Measurements from ENCODE around the gene KSR1.
"Not testable (repeated sequence)": the region's sequence is repeated elsewhere in the genome, so short reads cannot be mapped to it uniquely, and the experiment has no call there.

Gene KSR1

GRCh38 chr17:27494192-27495091 is 38.2 kb downstream of the KSR1 start:
- peak; percentile 62 for DNase-seq (ENCODE audit: low read depth, low spot score)

DNA sequence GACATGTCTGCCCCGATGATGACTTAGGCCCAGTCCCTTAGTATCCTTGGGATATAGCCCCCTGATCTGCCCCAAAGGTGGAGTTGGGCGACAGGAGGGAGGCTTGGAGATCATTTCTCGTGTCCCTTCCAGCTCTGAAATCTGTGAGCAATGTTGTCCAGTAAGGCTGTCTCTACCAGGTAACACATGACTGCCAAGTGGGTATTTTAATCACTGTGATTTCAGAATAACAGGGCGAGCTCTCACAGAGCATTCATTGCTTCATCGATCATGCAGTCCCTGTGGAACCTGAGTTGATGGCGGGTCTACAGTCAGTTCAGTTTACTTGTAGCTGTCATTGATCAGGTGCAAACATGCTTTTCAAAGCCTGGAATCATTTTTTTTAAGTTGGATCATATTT is 39.2 kb downstream of the KSR1 start:
- no peak for DNase-seq (ENCODE audit: low read depth, low spot score)

- no peak for DNase-seq (ENCODE audit: low read depth, low spot score)
These were observed 39.8 kb downstream of the KSR1 start for GRCh38 chr17:27496005-27496404.

DNA sequence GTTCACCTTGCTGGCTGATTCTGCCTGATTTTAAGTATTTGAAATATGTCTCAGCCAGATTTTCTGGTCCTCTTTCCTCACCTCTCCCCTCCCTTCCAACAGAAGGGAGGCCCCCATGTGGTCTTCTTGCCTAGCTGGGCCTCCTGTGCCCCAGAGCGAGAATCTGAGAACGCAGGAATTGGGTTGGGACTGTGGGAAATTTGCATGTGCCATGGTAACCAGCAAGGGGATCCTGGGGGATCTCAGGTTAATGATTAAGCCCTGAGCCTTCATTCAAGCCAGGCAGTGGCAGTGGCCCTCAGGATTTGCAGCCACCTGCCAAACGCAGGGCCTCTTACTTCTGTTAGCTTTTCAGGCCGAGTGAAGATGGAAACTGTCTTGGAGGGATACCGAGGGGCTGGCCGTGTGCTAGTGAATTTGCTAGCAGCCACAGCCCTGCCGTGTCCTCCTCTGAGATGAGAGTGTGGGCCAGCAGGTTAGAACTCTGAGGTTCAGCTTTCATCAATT is 40.2 kb downstream of the KSR1 start:
- DNase-seq (ENCODE audit: low read depth, low spot score) = peak; percentile 66

DNA sequence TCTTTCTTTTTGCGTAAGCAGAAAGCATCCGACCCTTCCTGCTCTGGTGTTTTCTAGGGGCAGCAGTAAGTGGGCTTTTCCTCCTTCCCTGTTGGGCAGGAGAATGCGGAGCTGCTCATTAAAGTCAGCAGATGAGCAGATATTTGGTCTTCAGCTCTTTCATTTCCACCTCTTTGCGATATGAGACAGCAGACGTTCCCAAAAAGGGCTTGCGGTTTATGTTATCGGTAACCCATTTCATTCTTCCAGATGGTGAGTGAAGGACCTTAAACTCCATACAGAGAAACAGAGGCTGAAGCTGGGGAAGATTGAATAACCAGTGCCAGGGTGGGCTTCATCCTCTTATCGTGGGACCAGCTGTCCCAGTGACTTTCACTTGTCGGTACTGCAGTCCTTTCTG is 40.7 kb downstream of the KSR1 start:
- DNase-seq (ENCODE audit: low read depth, low spot score) = no peak

DNA sequence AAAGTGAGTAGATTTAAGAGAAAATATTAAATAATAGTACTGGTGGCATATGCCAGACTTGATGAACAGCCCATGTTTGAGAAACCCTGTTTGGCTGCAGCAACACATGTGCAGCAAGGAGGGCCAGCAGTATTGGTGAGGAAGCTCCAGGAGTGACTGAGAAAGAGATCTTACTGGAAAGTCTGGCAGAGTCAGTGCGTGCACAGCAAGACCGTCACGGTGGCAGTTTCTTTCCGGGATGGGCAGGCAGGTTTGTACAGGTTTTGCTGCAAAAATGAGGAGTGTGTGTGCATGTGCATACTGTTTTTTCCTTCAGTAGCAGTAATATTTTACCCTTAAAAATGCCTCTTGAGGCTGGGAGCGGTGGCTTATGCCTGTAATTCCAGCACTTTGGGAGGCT is 41.4 kb downstream of the KSR1 start:
- DNase-seq (ENCODE audit: low read depth, low spot score) = no peak

- DNase-seq (ENCODE audit: low read depth, low spot score) = peak; percentile 39
These were observed 42.5 kb downstream of the KSR1 start for GRCh38 chr17:27498615-27499309.

DNA sequence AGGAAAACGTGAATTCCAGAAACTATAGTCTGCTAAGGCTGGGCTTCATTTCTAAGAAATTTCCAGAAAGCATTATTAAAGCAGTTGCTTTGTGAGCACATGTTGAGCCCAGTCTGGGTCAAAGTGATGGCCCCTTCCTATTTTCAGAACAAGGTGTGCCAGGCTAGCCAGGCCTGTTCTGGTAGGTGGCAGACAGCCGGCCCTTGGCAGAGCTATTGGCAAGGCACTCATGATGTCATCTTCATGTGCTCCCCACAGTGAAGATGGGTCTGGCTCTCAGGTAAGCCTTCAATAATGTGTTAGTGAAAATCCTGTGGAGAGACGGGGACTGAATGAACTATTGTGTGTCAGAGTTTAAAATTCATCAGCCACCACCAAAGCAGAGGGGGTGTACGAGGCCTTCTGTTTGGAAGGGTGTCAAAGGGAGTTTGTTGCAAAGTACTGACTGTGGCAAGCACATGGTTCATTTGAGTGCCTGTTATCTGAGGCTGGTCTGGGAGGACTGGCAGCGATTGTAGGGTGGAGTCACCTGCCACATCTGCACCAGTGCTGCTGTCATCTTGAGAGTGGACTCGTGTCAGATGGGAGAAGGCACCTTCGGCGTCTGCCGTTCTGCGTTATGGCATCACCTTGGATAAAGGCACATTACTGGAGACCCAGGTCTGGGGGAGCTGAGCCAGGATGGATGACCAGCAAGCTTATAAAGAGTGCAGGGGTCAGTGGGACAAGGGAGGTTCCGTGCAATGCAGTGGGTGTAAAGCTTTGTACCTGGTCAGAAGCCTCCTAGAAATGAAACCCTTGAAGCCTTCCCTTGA is 43.4 kb downstream of the KSR1 start:
- DNase-seq (ENCODE audit: low read depth, low spot score) = no peak

DNA sequence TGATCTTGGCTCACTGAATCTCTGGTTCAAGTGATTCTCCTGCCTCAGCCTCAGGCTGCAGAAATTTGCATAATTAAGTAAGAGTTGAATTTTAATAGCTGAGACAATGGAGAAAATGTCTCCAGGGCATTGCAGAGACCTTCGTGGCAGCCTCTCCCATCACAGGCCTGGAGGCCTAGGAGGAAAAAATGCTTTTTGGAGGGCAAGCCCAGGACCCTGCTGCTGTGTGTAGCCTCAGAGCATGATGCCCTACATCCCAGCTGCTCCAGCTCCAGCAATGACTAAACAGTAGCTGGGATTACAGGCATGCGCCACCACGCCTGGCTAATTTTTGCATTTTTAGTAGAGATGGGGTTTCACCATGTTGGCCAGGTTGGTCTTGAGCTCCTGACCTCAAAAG is 45.1 kb downstream of the KSR1 start:
- not testable (repeated sequence) for DNase-seq (ENCODE audit: low read depth, low spot score)

DNA sequence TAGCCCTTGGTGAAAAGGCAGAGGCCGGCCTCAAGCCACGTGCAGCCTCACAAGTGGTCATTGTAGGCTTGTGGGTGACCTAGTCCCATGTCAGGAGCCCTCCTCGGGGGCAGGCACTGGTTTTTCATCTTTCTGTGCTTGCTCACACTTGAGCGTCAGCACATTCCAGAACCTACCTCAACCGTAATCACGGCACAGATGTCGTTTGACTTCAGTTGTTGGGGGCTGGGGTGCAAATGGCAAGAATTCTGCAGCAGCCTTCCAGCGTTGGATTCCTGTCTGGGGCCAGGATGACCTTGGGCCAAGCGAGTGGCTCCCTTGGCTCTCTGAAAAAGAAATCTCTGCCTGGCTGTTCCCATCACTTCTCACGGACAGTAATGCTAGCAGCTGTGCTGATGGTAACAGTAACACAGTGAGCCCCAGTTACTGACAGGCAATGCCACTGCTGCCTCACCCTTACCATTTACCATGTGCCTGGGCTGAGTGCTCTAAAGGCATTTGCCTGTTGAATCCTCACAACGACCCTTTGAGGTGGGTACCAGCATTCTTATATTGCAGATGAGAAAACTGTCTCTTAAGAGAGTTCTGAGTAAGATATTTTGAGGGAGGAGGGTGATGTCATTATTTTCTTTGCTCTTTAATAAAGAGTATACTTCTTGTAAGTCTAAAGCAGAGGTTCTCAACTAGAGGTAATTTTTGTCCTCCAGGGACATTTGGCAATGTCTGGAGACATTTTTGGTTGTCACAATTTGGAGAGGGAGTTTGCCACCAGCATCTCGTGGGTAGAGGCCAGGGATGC is 46.5 kb downstream of the KSR1 start:
- no peak for DNase-seq (ENCODE audit: low read depth, low spot score)

DNA sequence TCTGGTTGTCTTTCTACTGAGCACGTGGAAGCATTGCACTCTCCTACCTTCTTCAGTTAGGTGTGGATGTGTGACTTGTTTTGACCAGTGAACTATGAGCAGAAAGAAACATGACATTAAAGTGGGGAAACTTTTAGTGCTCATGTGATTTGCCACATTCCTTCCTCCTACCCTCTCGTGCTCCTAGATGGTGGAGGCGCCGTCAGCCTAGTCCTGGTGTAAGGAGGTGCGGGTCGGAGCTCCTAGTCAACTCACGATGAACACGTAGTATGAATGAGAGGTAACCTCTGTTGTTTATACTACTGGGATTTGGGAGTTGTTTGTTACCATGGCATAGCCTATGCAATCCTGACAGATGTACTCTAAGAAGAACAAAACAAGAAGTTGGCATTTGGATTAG is 47.4 kb downstream of the KSR1 start:
- DNase-seq (ENCODE audit: low read depth, low spot score) = no peak

DNA sequence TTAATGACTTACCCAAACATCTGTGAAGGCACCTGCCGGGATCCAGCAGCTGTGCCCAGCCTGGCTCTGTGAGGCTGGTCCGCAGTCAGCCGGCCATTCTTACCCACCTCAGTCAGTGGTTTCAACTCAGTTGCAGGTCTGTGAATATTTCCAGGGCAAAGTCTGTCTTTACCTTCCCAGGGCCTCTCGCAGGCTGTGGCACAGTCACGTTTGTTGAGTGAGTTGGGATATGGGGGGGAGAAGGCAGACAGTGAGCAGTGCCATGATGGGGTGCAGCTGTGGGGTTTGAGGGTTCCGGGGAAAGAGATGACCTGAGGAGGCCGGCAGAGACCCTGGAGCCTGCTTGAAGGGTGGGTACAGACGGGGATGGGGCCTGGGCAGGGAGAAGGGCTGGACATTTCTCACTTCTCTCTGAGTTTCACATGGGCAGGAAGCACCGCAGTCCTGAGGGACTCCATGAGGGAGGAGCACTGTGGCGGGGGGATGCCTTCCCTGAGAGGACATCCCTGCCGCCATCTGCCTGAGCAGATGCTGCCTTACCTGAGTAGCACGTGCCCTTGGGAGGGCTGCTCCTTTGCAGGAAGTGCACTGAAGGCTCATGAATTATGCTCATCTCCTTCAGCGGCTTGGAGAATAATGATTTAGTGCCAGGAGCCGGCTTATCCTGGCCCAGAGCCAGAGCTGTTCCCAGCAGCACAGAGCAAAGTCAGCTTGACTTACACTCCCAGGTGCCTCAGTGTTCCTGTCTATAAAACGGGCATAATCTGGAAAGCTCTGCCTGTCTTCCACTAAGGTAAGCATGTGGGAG is 48.1 kb downstream of the KSR1 start:
- DNase-seq (ENCODE audit: low read depth, low spot score) = no peak

DNA sequence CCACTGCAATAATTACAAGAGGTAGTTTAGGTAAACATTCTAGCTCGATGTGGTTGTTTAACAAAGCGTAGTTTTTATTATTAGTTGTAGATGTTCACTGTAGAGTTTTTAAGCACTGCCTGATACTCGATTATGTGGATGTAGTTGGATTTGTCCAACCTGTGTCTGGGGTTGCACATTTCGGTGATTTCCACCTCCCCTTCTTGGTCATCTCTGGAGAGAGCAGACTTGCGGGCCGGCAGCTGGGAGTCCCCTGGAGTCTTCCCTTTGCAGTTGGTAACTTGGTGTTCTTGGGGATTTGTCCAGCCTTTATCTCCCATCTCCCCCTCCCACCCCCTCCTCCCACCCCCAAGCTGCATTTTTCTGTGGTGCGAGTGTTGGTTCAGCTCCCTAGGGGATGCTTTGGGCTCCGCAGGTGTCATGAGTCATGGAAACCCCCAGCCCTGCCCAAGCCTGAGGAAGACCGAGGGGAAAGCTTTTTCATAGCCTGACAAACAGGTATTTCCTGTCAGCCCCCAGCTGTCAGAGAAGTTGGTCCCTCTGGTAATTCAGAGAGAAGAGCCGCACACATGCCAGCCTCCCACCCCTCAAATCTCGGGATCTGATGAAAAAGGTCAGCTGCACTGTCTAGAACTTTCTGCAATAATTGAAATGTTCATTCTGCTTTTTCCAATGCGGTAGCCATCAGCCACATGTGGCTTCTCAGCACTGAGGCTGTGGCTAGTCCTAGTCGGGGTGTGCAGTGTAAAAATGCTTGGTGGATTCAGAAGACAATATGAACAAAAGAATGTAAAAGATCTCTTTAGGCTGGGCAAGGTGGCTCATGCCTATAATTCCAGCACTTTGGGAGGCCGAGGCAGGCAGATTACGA is 50.3 kb downstream of the KSR1 start:
- DNase-seq (ENCODE audit: low read depth, low spot score) = peak; percentile 92

- DNase-seq (ENCODE audit: low read depth, low spot score) = no peak
These were observed 55.1 kb downstream of the KSR1 start for GRCh38 chr17:27511168-27511883.

DNA sequence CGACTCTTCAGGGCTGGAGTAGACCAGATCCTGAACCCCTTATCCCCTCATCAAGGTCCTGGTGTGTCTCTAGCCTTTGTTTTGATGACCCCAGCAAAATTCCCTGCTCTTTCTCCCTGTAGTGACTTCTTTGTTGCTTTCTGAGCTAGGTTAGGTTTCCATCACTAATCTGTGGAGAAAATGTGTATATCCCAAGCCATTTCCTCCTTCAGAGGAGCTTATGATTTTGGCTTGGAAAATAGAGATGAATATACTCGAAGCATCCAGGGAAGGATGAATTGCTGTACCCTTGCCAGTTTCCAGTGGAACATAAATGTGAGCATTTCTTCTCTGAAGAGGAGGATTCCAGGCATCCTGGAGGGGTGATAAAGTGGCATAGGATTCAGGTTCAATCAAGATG is 55.8 kb downstream of the KSR1 start:
- DNase-seq (ENCODE audit: low read depth, low spot score) = no peak

GRCh38 chr17:27512511-27513346 is 56.5 kb downstream of the KSR1 start:
- DNase-seq (ENCODE audit: low read depth, low spot score) = no peak

GRCh38 chr17:27513849-27514248 is 57.6 kb downstream of the KSR1 start:
- no peak for DNase-seq (ENCODE audit: low read depth, low spot score)

Measured in ELF-1 (cell line).